ENCODE data around the gene HOXD9.
A peak's percentile ranks its signal among the peaks of the same experiment; 100 is the strongest.

The HOXD9 gene

DNA sequence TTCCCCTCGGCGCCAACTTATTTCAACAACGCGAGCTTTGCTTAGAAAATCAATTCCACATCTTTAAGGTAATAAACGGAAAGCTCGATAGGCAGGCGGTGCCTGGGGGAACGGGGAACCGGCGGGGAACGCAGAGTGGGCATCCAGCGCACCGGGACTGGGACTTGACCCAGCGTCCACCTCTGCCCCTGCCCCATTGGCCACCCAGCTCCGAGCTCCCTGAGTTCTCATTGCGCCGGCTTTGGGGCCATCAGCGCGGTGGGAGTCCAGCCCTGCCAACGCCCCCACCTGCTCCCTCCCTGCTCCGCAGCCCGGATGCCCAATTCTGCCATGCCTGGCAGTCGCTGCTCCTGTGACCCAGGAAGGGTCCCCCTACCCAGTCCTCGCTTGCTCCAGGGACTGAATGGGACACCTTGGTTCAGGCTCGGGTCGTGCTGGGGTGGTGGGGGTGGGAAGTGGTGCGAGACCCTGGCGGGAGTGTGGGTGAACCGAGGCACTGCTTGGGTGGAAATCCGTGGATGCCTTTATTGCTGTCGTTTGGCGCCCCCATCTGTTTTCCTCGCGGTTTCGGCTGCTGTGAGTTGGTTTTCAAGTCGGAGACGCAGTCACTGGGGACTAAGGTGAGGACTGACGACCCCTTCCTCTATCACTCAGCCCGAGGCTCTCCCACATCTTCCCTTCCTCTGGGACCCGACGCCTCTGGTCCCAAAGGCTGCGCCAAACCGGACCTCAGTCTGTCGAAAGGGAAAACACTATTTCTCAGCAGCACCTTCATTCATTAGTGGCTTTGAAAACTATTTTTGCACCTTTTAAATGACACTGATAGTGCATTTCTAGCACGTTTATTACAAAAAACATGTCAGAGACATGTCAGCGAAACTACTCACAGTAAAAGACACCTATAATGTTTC, 36.4 kb upstream of the HOXD9 start:
- DNase-seq = no peak

DNA sequence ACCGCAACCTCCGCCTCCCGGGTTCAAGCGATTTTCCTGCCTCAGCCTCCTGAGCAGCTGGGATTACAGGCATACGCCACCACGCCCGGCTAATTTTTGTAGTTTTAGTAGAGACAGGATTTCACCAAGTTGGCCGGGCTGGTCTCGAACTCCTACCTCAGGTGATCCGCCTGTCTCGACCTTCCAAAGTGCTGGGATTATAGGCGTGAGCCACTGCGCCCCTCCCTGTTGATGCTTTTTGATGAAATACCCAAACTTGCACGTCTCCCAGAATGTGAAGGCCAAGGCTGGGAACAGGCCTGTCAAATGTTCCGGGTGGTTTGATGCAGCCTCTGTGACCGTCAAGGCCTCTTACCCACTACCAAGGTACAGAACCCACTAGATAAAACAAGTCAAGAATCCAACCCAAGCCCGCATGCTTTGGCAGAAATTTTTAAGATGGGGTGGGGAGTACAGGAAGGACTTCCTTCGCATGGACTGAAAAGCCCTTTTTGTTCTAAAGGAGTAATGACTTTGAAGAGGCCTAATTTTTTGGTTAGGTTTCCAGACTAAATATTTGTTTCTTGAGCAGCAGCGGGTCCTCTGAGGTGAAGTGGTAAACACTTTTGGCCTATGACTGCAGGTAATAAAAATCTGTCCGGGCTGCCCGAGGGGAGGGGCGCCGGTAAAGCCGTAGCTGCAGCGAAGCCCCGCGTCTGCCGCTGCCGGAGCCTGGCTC, 35.0 kb upstream of the HOXD9 start:
- DNase-seq = no peak

DNA sequence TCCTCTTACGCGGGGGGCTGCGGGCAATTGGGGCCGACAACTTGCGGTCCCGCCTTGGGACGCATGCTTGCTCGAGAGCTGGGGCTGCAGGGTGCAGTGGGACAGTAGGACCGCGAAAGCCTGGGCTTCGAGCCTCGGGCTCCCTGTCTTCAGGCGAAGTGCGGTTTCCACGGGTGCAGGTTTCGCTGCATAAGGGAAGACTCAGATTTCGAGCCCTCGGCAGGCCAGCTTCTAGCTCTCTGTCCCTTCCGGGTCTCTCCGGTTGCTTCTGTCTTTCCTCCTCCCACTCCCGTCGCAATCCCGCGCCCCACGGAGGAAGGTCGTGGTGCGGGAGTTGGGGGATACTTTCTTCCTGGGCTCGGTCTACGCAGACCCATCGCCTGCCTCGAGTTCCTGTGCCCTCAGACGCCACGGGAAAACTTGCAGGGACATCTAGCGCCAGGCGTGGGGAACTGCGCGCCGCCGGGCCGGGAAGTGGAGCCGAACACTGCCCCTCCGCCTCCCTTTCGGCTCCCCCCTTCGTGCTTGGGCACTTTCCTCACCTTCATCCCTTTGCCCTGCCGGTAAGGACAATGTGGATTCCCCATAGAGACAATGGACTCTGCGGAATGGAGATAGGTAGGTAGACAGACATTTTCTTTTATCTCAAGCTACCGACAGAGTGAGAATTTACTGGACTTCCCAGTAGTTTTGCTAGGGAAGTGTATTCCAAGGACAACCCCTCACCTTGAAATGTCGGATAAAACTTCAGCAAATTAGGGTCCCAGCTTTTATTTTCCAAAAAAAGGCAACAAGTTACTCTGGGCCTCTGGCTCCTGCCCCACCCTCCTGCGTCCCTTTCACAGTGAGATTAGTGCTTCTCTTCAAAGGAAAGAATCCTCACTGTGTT, 34.2 kb upstream of the HOXD9 start:
- no peak for DNase-seq

DNA sequence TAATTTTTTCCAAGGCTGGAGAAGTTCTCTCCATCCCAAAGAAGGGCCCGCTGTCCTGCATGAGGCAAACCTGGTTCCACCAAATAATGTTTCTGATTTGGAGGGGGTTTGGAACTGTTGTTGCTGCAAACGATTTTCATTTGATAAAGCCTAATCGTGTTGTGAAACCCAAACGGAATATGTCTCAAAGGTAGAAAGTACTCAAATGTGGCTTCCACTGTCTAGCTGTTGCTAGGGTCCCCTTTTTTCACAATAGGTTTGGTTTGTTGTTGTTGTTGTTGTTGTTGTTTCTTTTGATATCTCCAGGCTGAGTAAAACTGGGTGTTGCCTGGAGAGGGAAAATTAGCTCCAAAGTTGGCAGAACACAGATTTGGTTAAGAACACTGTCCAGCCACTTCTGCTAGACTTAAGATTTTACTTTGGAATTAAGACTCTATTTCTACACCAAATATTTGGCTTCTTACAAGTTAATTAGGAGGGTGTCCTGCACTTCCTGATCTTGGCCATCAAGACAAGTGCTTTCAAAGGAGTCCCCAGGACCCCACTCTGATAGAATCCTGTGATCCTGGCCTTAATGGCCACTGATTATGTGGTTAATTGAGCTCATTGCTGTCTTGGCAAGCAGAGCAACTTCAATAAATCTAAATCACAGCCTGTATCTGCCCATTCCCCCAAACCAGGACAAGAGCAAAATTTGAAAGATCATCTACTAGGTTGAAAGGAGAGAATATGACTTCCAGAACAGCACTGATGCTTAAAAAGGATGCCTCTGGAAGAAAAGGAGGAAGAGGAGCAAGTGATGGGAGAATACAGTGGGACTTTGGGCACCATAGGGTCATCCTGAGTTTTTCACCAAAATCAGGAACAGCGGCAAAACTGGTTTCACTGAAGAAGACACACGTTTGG, 33.3 kb upstream of the HOXD9 start:
- no peak for DNase-seq

DNA sequence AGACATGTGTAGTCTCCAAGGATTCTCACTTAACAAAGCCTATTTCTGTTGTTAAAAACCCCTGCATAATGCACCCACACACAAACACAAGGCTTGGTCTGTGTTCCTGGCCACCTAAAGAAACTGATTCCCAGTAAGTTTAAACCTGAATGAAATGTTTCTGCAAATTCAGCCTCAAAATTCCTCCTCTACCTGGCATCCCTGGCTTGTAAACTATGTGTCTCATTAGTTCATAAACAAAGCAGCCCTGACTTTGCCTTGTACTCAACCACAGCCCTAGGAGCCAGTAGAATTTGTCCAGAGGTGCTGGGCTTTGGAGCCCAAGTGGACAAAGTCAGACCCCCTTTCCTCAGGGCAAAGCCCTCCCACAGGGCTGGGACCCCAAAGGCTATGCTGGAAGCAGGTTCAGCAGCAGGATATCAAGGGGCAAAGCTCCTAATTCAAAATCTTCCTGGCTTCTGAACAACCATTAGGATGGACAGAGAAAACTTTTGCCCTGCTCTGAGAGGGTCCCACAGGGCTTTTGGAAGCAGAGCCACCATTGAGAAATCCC, 32.6 kb upstream of the HOXD9 start:
- no peak for DNase-seq

DNA sequence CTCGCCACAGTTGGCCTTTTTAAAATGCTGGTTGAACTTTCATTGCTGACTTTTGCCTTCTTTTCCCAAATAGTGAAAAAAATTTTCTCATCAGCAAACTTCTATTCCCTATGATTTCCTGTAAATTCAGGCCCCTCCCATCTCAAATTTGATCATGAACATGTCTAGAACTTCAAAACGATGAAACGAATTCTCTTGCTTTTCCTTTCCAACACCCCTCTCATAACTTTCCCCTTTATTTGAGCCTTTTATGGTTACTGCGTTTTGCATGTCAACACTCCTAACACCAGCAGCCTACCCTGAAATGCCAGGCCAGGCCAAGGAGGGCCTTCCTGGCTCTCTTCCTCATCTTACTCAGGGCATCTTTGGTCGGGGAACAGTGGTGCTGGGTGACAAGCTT, 31.7 kb upstream of the HOXD9 start:
- DNase-seq = no peak

DNA sequence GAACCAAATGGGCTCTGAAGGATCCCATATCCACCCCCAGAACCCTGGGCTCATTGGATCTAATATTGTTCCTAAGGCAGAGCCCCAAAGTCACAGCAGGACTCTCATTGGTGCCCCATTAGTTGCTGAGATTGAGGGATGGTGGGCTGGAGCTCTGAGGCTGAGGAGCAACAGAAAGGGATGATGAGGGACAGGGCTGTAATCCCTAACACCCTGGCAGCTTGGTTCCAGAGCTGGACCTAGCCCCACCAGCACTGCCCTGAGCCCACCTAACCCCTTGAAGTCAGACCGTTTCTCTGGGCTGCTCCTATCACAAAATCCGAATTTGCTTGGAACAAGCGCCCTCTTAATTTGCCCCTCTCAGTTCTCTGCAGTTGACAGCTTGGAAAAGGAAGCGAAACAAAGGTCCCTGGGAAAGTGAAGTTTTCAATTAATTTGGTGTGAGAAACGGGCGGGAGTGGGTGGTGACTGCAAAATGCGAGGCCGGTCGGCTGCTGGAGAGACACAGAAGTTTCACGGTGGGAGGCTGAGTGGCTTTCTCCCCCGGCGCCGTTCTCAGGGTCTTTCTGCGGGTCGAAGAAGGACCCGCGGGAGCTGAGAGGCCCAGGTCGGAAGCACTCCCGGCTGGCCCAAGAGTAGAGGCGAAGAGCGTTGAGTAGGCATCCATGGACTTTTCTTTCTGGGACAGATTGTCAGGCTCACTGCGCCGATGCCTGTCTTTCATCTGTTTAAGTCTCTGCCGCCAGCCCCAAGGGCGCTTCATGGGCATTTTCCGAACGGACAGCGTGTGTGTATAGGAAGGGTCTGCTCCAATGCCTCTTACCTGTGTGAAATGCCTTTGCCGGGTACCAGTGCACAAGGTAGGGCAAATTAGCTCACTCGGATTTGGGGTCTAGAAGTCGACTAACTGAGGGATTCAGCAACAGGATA, 30.9 kb upstream of the HOXD9 start:
- no peak for DNase-seq

DNA sequence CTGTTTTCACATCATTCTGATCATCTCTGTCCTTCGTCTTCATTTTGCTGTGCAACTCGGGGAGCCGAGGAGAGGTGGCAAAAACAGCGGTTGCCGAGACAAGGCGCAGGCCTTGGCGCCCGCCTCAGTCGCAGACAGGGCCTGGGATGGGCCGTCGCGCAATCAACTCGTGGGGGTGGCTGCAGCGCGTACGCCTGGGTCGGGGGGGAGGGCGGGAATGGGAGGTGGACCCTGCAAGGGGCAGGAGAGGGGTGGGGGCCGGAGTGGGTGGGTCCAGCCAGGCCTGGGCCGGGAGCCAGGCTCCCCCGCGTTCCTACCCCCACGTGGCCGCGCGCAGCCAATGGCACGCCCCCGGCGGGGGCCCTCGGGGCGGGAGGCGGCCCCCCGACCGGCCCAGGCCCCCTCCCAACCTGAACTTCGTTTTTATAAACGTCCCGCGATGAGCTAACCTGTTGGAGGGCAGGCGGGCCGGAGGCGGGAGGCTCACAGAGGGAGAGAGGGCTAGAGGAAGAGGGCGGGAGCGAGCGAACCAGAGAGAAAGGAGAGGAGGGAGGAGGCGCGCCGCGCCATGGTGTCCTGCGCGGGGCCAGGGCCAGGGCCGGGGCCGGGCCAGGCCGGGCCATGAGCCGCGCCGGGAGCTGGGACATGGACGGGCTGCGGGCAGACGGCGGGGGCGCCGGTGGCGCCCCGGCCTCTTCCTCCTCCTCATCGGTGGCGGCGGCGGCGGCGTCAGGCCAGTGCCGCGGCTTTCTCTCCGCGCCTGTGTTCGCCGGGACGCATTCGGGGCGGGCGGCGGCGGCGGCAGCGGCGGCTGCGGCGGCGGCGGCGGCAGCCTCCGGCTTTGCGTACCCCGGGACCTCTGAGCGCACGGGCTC, 30.0 kb upstream of the HOXD9 start, which contains the start of gene HOXD13:
TSS of gene HOXD13 (plus strand) at position 452 of the 875 bp plus-strand sequence. CDS start at position 622, 170 bp downstream.
- DNase-seq = no peak

DNA sequence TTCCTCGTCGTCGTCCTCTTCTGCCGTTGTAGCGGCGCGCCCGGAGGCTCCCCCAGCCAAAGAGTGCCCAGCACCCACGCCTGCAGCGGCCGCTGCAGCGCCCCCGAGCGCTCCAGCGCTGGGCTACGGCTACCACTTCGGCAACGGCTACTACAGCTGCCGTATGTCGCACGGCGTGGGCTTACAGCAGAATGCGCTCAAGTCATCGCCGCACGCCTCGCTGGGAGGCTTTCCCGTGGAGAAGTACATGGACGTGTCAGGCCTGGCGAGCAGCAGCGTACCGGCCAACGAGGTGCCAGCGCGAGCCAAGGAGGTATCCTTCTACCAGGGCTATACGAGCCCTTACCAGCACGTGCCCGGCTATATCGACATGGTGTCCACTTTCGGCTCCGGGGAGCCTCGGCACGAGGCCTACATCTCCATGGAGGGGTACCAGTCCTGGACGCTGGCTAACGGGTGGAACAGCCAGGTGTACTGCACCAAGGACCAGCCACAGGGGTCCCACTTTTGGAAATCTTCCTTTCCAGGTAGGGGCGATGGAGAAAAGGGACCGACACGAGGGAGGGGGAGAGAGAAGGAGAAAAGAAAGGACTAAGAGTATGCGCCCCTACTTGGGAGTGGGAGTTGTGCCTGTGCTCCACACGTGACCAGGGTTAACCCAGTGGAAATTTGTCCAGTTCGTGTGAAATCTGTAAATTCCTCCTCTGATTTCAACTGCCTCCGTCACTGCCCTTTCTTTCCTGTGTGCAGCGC, 29.2 kb upstream of the HOXD9 start:
- DNase-seq = no peak

DNA sequence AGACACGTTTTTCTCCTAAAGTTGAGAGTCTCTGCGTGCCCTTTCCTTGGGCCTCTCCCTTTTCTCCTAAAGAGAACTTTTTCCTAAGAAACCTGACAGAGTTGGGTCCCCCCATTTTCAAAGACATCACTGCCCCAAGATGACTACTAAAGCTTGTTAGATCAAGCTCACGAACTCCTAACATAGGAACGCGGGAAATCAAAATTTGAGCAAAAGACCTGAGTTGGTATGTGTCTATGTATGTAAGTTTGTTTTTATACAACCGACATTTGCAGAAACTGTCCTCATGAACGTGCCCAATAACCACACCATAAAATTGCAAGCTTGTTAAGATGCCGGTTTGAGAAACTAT, 28.6 kb upstream of the HOXD9 start:
- DNase-seq = no peak

DNA sequence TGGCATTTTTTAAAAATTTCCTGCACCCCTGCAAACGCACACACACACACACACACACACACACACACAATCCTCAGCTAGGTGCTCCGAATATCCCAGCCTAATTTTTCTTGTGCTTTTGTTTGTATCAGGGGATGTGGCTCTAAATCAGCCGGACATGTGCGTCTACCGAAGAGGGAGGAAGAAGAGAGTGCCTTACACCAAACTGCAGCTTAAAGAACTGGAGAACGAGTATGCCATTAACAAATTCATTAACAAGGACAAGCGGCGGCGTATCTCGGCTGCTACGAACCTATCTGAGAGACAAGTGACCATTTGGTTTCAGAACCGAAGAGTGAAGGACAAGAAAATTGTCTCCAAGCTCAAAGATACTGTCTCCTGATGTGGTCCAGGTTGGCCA, 28.2 kb upstream of the HOXD9 start:
- DNase-seq = no peak

DNA sequence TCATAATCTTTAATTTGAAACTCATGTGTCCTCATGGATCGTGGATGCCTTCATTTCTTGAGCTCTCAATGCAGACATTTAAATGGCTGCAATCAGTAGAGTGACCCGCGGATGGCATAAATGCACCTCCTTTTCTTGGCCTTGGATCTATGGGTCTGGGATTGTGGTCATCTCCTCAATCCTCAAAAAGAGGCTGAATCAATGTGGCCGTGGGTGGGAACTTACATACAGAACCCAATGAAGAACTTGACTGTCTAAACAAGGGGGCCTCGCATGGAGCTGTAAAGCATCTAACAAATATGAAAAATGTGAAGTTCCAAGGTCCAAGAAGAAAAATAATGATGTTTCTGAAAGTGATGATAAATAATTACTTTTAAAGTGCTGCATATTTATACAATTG, 27.1 kb upstream of the HOXD9 start:
- DNase-seq = no peak

DNA sequence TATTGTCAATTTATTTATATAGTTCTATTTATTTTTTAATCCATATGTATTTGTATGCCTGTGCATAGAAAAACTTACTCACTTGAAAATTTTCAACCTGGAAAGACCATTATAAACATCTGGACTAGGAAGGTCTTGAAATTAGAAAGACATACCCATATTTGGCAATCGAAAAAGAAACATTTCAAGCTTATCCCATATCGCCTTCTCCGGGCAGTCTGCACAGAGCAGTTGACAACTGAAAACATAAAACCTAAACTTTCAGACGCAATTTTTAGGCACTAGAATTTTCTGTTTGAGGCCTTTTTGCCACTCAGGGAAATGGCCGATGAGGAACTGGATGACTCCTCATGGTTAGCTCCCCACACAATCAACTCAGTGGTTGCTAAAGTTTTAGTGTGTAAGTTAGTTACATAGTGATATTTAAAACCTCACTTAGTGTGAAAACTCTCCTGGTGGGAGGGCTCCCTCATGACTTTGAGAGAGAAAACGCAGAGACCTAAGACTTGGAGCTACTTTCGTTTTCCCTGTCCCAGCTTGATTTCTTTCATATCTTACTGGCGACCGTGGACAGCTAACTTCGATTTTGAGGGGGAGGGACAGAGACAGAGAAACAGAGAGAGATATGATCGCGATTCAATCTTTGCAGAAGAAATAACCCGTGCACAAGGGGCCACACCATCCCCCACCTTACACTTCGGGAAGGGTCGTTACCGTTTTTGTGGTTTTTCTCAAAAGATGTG, 26.1 kb upstream of the HOXD9 start:
- DNase-seq = no peak

DNA sequence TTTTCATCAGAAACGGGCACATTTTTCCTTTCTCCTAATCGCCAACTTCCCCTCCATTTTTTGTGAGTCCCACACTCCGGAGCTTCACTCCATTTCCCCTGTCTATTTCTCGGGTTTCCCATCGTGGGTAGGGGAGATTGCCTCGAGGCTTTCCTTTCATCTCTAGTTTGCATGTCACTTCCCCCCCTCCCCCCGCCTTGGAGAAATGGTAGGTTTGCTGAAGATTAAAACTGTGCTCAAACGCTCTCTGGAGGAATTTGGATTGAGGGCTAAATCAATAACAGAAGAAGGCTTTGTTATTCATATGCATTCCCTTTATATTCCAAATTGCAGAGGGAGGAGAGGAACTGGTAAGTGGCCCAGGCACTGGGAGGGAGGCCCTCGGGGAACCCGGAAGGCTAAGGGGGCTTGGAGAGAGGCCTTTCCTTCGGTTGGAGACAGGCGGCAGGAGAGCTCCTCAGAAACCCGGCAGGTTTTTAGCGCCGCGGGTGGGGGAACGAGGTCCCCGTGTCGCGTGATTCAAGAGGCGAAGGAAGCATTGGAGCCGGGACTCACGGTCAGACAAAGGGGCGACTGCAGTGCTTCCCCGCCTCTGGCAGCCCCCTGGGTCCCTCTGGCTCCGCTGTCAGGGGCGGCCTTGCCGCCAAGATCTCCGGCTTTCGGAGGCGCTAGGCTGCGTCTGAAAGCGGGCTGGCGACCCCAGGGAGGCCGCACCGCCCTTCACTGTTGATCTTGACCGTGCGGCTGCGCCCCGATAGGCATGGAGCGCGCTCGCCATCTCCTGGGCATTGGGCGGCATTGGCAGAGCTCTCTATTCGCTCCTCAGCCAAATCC, 25.3 kb upstream of the HOXD9 start:
- DNase-seq = peak; percentile 62

DNA sequence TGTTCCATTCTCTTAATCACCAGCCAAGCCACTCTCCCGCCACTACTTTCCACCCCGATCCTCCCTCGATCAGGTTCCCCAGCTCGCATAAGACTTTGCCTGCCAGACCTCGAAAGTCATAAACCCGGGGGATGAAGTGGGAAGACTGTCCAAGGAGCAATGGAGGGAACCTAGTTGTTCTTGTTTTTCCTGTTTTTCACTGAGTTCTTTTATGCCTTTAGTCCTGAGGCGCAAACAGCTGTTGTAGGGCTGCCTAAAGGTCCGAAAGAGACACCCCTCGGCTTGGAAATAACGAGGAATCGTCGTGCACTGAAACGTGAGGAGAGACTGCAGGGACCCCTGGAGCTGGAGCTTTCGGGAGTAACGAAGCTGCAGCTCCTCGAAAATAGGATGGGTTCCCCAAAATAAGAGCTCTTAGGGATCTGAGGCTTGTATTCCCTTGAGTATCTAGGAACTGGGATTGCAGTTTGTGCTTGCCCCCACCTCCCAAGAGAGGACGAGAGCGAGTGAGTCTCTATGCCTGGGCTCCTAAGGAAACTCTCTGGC, 24.6 kb upstream of the HOXD9 start:
- DNase-seq = no peak

DNA sequence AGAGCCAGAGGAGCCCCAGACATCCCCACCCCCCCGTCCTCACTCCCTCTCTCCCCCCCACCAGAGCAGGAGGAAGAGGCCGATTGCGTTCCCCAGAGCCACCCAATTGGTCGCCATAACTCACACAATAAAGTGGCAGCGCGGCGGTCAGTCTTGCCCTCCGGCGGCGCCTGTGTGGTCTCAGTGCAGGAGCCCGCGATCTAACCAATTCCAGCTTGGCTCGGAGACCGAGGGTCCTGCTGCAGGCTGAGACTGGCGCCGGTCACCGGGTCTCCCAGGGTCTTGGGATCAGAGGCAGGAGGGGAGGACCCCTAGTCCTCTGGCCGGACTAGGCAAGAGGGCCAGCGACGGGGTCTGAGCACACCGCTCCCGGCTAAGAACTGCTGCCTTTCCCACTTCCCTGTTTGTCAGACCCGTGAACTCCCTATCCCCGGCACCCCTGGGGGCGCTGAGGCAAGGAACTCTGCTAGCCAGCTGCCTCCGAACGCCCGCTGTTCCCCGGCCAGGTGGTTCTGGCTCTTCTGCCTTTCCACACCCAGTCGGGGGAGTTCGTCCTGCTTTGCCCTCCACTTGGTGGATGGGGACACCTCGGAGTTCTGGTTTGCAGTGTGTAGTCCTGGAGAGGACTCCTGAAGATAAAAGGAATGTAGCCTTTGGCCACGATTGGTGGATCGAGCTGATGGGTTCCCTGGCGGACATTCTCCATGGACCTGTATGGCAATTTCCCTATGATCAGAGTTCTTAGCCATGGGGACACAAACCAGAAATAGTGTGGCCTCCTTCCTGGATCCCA, 24.0 kb upstream of the HOXD9 start:
- DNase-seq = no peak

All from CD4-positive, alpha-beta T cell treated with Interleukin-17A for 1 hour (primary cell).